MM.1S (cell line): ENCODE data around the gene PCCA.
"Not testable (repeated sequence)": the region's sequence is repeated elsewhere in the genome, so short reads cannot be mapped to it uniquely, and the experiment has no call there.

ENCODE experiments used
- DNase-seq: peaks from one replicate; pipeline ENCODE4 v3.0.0-alpha.2; 2015
- H2AFZ ChIP-seq: fragments of 300-600 bp; sonication (generic); 2 replicates; pipeline ENCODE4 v1.6.0; 2016; ENCODE audit warnings: antibody characterized with exemption, low read length
- H3F3A ChIP-seq: fragments of 300-600 bp; sonication (generic); 2 replicates; pipeline ENCODE4 v1.6.1; 2016; ENCODE audit warnings: mild to moderate bottlenecking, antibody characterized with exemption, low read length, moderate library complexity, mixed read lengths; ENCODE audit not compliant: insufficient read depth
- H3K27ac ChIP-seq: fragments of 300-600 bp; sonication (generic); 2 replicates; pipeline ENCODE4 v1.5.1; 2016; ENCODE audit warnings: mild to moderate bottlenecking, low read length
- H3K27me3 ChIP-seq: fragments of 300-600 bp; sonication (generic); replicated peaks from 2 replicates; pipeline ENCODE4 v1.6.0; 2016; ENCODE audit warnings: low read length; ENCODE audit not compliant: insufficient read depth
- H3K36me3 ChIP-seq: fragments of 300-600 bp; sonication (generic); replicated peaks from 2 replicates; pipeline ENCODE4 v1.6.1; 2016; ENCODE audit warnings: mild to moderate bottlenecking, low read length, mixed read lengths; ENCODE audit not compliant: insufficient read depth
- H3K4me1 ChIP-seq: fragments of 300-600 bp; sonication (generic); 2 replicates; pipeline ENCODE4 v1.6.1; 2016; ENCODE audit warnings: low read length, mixed read lengths
- H3K4me2 ChIP-seq: fragments of 300-600 bp; sonication (generic); 2 replicates; pipeline ENCODE4 v1.6.0; 2016; ENCODE audit warnings: low read depth, low read length
- H3K4me3 ChIP-seq: fragments of 300-600 bp; sonication (generic); 2 replicates; pipeline ENCODE4 v1.5.1; 2016; ENCODE audit warnings: low read length, mixed read lengths
- H3K79me2 ChIP-seq: fragments of 300-600 bp; sonication (generic); 2 replicates; pipeline ENCODE4 v1.6.1; 2016; ENCODE audit warnings: mixed run types, low read length, mixed read lengths
- H3K9ac ChIP-seq: fragments of 300-600 bp; sonication (generic); 2 replicates; pipeline ENCODE4 v1.6.1; 2016; ENCODE audit warnings: low read length, mixed read lengths
- H3K9me2 ChIP-seq: fragments of 300-600 bp; sonication (generic); replicated peaks from 2 replicates; pipeline ENCODE4 v1.6.1; 2016; ENCODE audit warnings: mild to moderate bottlenecking, low read length, mixed read lengths; ENCODE audit not compliant: insufficient read depth
- H3K9me3 ChIP-seq: fragments of 300-600 bp; sonication (generic); replicated peaks from 2 replicates; pipeline ENCODE4 v1.6.1; 2016; ENCODE audit warnings: mild to moderate bottlenecking, low read length, mixed read lengths; ENCODE audit not compliant: insufficient read depth
- H4K20me1 ChIP-seq: fragments of 300-600 bp; sonication (generic); 2 replicates; pipeline ENCODE4 v1.6.1; 2016; ENCODE audit warnings: mild to moderate bottlenecking, low read length, moderate library complexity, mixed read lengths; ENCODE audit not compliant: insufficient read depth
- CTCF ChIP-seq: fragments of 300-600 bp; sonication (generic); IDR thresholded peaks from 2 replicates; pipeline ENCODE4 v1.5.1; 2016; ENCODE audit warnings: antibody characterized with exemption, low read length, mixed read lengths
- EZH2 ChIP-seq: fragments of 300-600 bp; sonication (generic); optimal IDR thresholded peaks from 2 replicates; pipeline ENCODE3; 2017; ENCODE audit warnings: low read depth, mild to moderate bottlenecking, antibody characterized with exemption, low read length, mixed read lengths
- EZH2phosphoT487 ChIP-seq: fragments of 300-600 bp; sonication (generic); IDR thresholded peaks from 2 replicates; pipeline ENCODE4 v1.6.1; 2018; ENCODE audit warnings: antibody characterized with exemption, low read length

The PCCA gene

GRCh38 chr13:100088273-100088643 lies 635 bp upstream of the PCCA start:
- H3K4me2 ChIP-seq: peak overlapping the region; percentile 85
- peak overlapping the region; percentile 81 for H2AFZ ChIP-seq
- no peak for TF ChIP-seq EZH2phosphoT487
- H3K9ac ChIP-seq: peak overlapping the region; percentile 58; the same call in 1 of the 2 replicates
- peak overlapping the region; percentile 75 for H3K4me3 ChIP-seq
- no peaks in the 10 kb centered on the region for H3K9me2 ChIP-seq
- no peaks in the 10 kb centered on the region; the same call in 1 of the 2 replicates for H3F3A ChIP-seq
- H3K79me2 ChIP-seq: peaks cover 34% of the 10 kb centered on the region
- no peaks in the 10 kb centered on the region for H3K4me1 ChIP-seq
- no peaks in the 10 kb centered on the region for H4K20me1 ChIP-seq
- H3K27me3 ChIP-seq: no peaks in the 10 kb centered on the region
- no peaks in the 10 kb centered on the region for H3K9me3 ChIP-seq
- DNase-seq: peak; percentile 10
- H3K36me3 ChIP-seq: no peaks in the 10 kb centered on the region
- H3K27ac ChIP-seq: no peak overlapping the region

GRCh38 chr13:100089465-100090032 lies 656 bp downstream of the PCCA start:
- TF ChIP-seq EZH2phosphoT487 (no peak), CTCF (no peak), EZH2 (no peak)
- H2AFZ ChIP-seq: peak overlapping the region; percentile 81
- H3K9me2 ChIP-seq: no peaks in the 10 kb centered on the region
- H3K4me2 ChIP-seq: peak overlapping the region; percentile 85
- peak; percentile 51 for DNase-seq
- peak overlapping the region; percentile 58; the same call in 1 of the 2 replicates for H3K9ac ChIP-seq
- no peaks in the 10 kb centered on the region for H3K9me3 ChIP-seq
- H3K36me3 ChIP-seq: no peaks in the 10 kb centered on the region
- H4K20me1 ChIP-seq: no peaks in the 10 kb centered on the region
- no peaks in the 10 kb centered on the region; the same call in 1 of the 2 replicates for H3F3A ChIP-seq
- H3K27ac ChIP-seq: no peak overlapping the region; the same call in 1 of the 2 replicates
- H3K79me2 ChIP-seq: peaks cover 36% of the 10 kb centered on the region
- H3K4me1 ChIP-seq: no peaks in the 10 kb centered on the region
- H3K4me3 ChIP-seq: peak overlapping the region; percentile 75
- H3K27me3 ChIP-seq: no peaks in the 10 kb centered on the region

- DNase-seq: no peak
- TF ChIP-seq EZH2 (no peak), CTCF (no peak), EZH2phosphoT487 (no peak)
- Histone ChIP-seq H3K9me3 (no peaks in the 10 kb centered on the region), H3K79me2 (peaks cover 36% of the 10 kb centered on the region), H2AFZ (no peak overlapping the region), H3K27me3 (no peaks in the 10 kb centered on the region), H3K4me1 (no peaks in the 10 kb centered on the region), H3K27ac (no peak overlapping the region), H3K4me2 (no peak overlapping the region), H3F3A (no peaks in the 10 kb centered on the region; the same call in 1 of the 2 replicates), H3K9me2 (no peaks in the 10 kb centered on the region), H3K4me3 (no peak overlapping the region), H3K9ac (no peak overlapping the region), H4K20me1 (no peaks in the 10 kb centered on the region), H3K36me3 (no peaks in the 10 kb centered on the region)
Observed at GRCh38 chr13:100090861-100091260, 2.0 kb downstream of the PCCA start.

GRCh38 chr13:100091391-100091790 lies 2.5 kb downstream of the PCCA start:
- Histone ChIP-seq H3K4me3 (no peak overlapping the region), H3K27ac (no peak overlapping the region), H3K9ac (no peak overlapping the region), H3K9me3 (no peaks in the 10 kb centered on the region), H3K4me2 (no peak overlapping the region), H3K9me2 (no peaks in the 10 kb centered on the region), H3K4me1 (no peaks in the 10 kb centered on the region), H3F3A (no peaks in the 10 kb centered on the region; the same call in 1 of the 2 replicates), H4K20me1 (no peaks in the 10 kb centered on the region), H2AFZ (no peak overlapping the region), H3K79me2 (peaks cover 36% of the 10 kb centered on the region), H3K36me3 (no peaks in the 10 kb centered on the region), H3K27me3 (no peaks in the 10 kb centered on the region)
- no peak for DNase-seq
- TF ChIP-seq EZH2phosphoT487 (no peak), EZH2 (no peak), CTCF (no peak)

GRCh38 chr13:100092273-100092672 lies 3.4 kb downstream of the PCCA start:
- not testable (repeated sequence) for H3K4me1 ChIP-seq, H3K36me3 ChIP-seq, H2AFZ ChIP-seq, H4K20me1 ChIP-seq, H3F3A ChIP-seq, DNase-seq, H3K9ac ChIP-seq, H3K27ac ChIP-seq, H3K9me2 ChIP-seq, H3K4me2 ChIP-seq, H3K9me3 ChIP-seq, H3K4me3 ChIP-seq, H3K27me3 ChIP-seq
- H3K79me2 ChIP-seq: peaks cover 36% of the 10 kb centered on the region
